ENCODE results near the gene CSF2RB. TPM values are rescaled to one million over a fixed set of nuclear protein-coding genes. Genes with fewer than 3 reads are reported as not detected.

Gene CSF2RB
- total and polyA plus RNA-seq, 10 of the 15 experiments (the other 5 are each of a cell fraction or from before 2014, with no cell fraction given), result 0.82 to 12.5 (median 5.4) TPM

DNA sequence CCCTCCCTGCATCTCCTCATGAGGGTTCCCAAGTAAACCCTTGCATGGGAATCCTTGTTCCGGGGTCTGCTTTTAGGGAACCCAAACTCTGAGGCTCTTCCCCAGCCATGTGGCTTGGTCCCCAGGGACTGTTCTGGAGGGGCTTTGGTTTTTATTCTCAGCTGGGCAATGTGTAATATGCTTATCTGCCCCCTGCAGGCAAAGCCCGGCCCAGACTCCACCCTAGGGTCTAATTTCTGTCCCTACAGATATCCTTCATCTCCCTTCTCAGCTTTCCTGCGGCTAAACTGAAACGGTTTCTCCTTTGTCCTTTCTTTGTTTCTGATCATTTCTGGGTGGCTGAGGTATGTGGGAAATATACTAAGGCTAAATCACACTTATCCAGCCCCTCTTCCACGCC lies 68.7 kb downstream of the CSF2RB start (continued):
- no peak for TF ChIP-seq PBX3 (IDR thresholded peaks at IDR 0.05; ENCODE audit: insufficient replicate concordance, low read depth, low read length)

- H3K27ac ChIP-seq (ENCODE audit: control insufficient read depth, insufficient read depth), result no peak overlapping the region
- peaks cover 7% of the 10 kb centered on the region for H3K9me3 ChIP-seq (replicated peaks; ENCODE audit: control insufficient read depth, insufficient read depth, low read length)
- ChIA-PET SMC1A (ENCODE audit: uncharacterized antibody, unreplicated experiment) (interaction anchor here (1.4 kb wide), 1 partner anchor 10 kb away, joined by 5 read pairs; no protein-coding TSS in a partner anchor), CTCF (interaction anchor here (10.1 to 18.9 kb wide), 2 partner anchors 129 to 201 kb away, joined by 115 to 310 read pairs; partner anchors contain the start of gene NCF4), POLR2A (no interaction called here), RAD21 (ENCODE audit: unreplicated experiment) (no interaction called here)
- H3K4me2 ChIP-seq (ENCODE audit: control insufficient read depth, insufficient read depth), result no peak overlapping the region
- FAIRE-seq (no peak), ATAC-seq (no peak), DNase-seq (ENCODE audit: low read depth, low spot score) (no peak)
- WGBS (ENCODE audit: insufficient coverage, insufficient replicate concordance, low lambda C conversion rate, missing lambda C conversion rate), result 57% methylated on average over 10 of the region's 10 CpGs
- no peaks in the 10 kb centered on the region for H4K20me1 ChIP-seq (ENCODE audit: control insufficient read depth, insufficient read depth)
- no peaks in the 10 kb centered on the region for H3K79me2 ChIP-seq (ENCODE audit: control insufficient read depth, insufficient read depth, low read length)
- no peaks in the 10 kb centered on the region for H3K4me1 ChIP-seq (ENCODE audit: control insufficient read depth, insufficient read depth, low read length)
- no peak overlapping the region for H3K4me3 ChIP-seq
- no peak overlapping the region for H3K9ac ChIP-seq (ENCODE audit: control insufficient read depth, insufficient read depth, low read length)
- in situ Hi-C loops (cut with MboI) (no loop called here), intact Hi-C loops (cut with micrococcal nuclease; ENCODE audit: unreplicated experiment) (no loop called here)
- H3K27me3 ChIP-seq (replicated peaks in 1 of 2; ENCODE audit: control insufficient read depth in 2 of 2, insufficient read depth in 2 of 2, low read length in 1 of 2), result no peaks in the 10 kb centered on the region; a peak in 2 of 4 replicates
- TF ChIP-seq CHD1 (IDR thresholded peaks at IDR 0.05; ENCODE audit: low read depth, low read length), result no peak
- TF ChIP-seq FOS (IDR thresholded peaks at IDR 0.05; ENCODE audit: borderline replicate concordance, extremely low read depth, insufficient read length), result no peak
- TF ChIP-seq MTA3 (IDR thresholded peaks at IDR 0.05; ENCODE audit: borderline replicate concordance, low read length), result no peak
- no peak for TF ChIP-seq EZH2 (IDR thresholded peaks at IDR 0.05; ENCODE audit: borderline replicate concordance, control insufficient read depth, low read depth, low read length)
- TF ChIP-seq, protein P1, sequence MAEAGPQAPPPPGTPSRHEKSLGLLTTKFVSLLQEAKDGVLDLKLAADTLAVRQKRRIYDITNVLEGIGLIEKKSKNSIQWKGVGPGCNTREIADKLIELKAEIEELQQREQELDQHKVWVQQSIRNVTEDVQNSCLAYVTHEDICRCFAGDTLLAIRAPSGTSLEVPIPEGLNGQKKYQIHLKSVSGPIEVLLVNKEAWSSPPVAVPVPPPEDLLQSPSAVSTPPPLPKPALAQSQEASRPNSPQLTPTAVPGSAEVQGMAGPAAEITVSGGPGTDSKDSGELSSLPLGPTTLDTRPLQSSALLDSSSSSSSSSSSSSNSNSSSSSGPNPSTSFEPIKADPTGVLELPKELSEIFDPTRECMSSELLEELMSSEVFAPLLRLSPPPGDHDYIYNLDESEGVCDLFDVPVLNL (IDR thresholded peaks at IDR 0.05; ENCODE audit: low read depth, low read length), result no peak
- no peak for TF ChIP-seq SUZ12 (IDR thresholded peaks at IDR 0.05; ENCODE audit: unreplicated experiment)
- no peak for TF ChIP-seq CEBPZ (IDR thresholded peaks at IDR 0.05; ENCODE audit: low read depth, low read length)
- TF ChIP-seq CBX3 (IDR thresholded peaks at IDR 0.05; ENCODE audit: borderline replicate concordance, low read depth), result no peak
- H2AFZ ChIP-seq (ENCODE audit: control insufficient read depth, low read depth, low read length), result no peak overlapping the region
- H3K36me3 ChIP-seq (ENCODE audit: control insufficient read depth in 2 of 2, insufficient read depth in 2 of 2, low read length in 1 of 2), result no peaks in the 10 kb centered on the region
- BruUV-seq (replicated peaks), result no TSS peak
Measured at GRCh38 chr22:36985211-36985889, 71.9 kb downstream of the CSF2RB start.

All from GM12878 (cell line).